Mucosa of stomach (tissue), 1 donor: ENCODE data around the gene UTS2B.

Experiments
- H3K27me3 ChIP-seq: one replicate; pipeline ENCODE4 v1.7.0; 2013; ENCODE audit warnings: mild to moderate bottlenecking, low read length; ENCODE audit not compliant: control insufficient read depth, insufficient read depth
- H3K36me3 ChIP-seq: one replicate; pipeline ENCODE4 v1.7.0; 2013; ENCODE audit warnings: low read length; ENCODE audit not compliant: control insufficient read depth, insufficient read depth
- H3K4me1 ChIP-seq: one replicate; pipeline ENCODE4 v1.7.0; 2013; ENCODE audit warnings: mild to moderate bottlenecking, low read length; ENCODE audit not compliant: control insufficient read depth, insufficient read depth
- H3K4me3 ChIP-seq: one replicate; pipeline ENCODE4 v1.7.0; 2013; ENCODE audit warnings: low read length
- H3K9ac ChIP-seq: one replicate; pipeline ENCODE4 v1.7.0; 2013; ENCODE audit warnings: mild to moderate bottlenecking, low read length, moderate library complexity
- H3K9me3 ChIP-seq: one replicate; pipeline ENCODE4 v1.7.0; 2013; ENCODE audit warnings: mild to moderate bottlenecking, low read length, moderate library complexity; ENCODE audit not compliant: control insufficient read depth
- donor health status: Pancreatic carcinoma.

Gene UTS2B

GRCh38 chr3:191347228-191347627, 16.9 kb upstream of the UTS2B start:
- Histone ChIP-seq H3K4me1 (peaks cover 12% of the 10 kb centered on the region), H3K4me3 (no peak overlapping the region), H3K9me3 (no peaks in the 10 kb centered on the region), H3K36me3 (no peaks in the 10 kb centered on the region), H3K27me3 (no peaks in the 10 kb centered on the region), H3K9ac (no peak overlapping the region)

- Histone ChIP-seq H3K9ac (no peak overlapping the region), H3K9me3 (no peaks in the 10 kb centered on the region), H3K36me3 (no peaks in the 10 kb centered on the region), H3K4me1 (peaks cover 12% of the 10 kb centered on the region), H3K27me3 (no peaks in the 10 kb centered on the region), H3K4me3 (no peak overlapping the region)
Observed at GRCh38 chr3:191345334-191345733, 15.0 kb upstream of the UTS2B start.

GRCh38 chr3:191343913-191344312, 13.6 kb upstream of the UTS2B start:
- Histone ChIP-seq H3K27me3 (no peaks in the 10 kb centered on the region), H3K4me1 (peaks cover 12% of the 10 kb centered on the region), H3K36me3 (no peaks in the 10 kb centered on the region), H3K9ac (no peak overlapping the region), H3K9me3 (no peaks in the 10 kb centered on the region), H3K4me3 (no peak overlapping the region)

GRCh38 chr3:191343115-191343514, 12.8 kb upstream of the UTS2B start:
- H3K4me1 ChIP-seq = peaks cover 12% of the 10 kb centered on the region
- H3K4me3 ChIP-seq = no peak overlapping the region
- no peaks in the 10 kb centered on the region for H3K36me3 ChIP-seq
- H3K27me3 ChIP-seq = no peaks in the 10 kb centered on the region
- H3K9ac ChIP-seq = no peak overlapping the region
- H3K9me3 ChIP-seq = no peaks in the 10 kb centered on the region

DNA sequence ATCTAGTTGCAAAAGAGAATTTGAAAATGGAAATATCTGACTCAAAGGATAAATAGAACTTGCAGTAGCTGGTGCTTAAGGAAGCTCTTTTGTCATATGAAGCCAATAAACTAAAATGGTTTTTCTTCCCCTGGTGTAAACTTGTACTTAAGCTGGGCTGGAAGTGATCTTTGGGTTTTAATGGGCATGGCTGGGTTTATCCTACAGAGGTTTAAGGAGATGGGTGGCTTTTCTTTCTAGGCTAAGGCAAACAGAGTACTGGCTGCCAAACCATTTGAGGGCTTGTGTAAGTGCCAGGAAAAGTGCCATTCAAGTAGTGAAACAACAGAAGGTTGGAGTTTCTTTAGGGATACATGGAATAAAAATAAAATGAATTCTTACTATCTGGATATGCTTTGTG, 12.1 kb upstream of the UTS2B start:
- H3K4me1 ChIP-seq = peaks cover 12% of the 10 kb centered on the region
- H3K9ac ChIP-seq = no peak overlapping the region
- H3K9me3 ChIP-seq = no peaks in the 10 kb centered on the region
- H3K4me3 ChIP-seq = no peak overlapping the region
- no peaks in the 10 kb centered on the region for H3K36me3 ChIP-seq
- no peaks in the 10 kb centered on the region for H3K27me3 ChIP-seq

DNA sequence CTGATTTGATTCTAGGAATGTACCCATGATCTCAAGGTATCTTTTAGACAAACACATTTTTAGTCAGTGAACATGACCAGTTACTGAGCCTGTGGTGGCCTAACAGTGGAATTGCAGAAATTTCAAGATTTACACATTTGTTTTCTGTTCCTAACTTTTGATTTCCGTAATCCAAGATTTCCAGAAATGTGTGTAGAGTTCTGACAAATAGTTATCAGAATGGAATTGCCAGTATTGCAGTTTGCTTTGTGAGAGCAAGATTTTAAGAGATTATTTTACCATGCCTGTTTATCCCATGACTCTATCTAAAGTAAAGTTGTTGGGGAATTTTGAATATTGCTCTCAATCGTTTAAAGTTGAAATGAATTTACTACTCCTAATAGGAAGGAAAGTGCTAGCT, 11.7 kb upstream of the UTS2B start:
- Histone ChIP-seq H3K9ac (no peak overlapping the region), H3K4me3 (no peak overlapping the region), H3K4me1 (peaks cover 12% of the 10 kb centered on the region), H3K27me3 (no peaks in the 10 kb centered on the region), H3K9me3 (no peaks in the 10 kb centered on the region), H3K36me3 (no peaks in the 10 kb centered on the region)

DNA sequence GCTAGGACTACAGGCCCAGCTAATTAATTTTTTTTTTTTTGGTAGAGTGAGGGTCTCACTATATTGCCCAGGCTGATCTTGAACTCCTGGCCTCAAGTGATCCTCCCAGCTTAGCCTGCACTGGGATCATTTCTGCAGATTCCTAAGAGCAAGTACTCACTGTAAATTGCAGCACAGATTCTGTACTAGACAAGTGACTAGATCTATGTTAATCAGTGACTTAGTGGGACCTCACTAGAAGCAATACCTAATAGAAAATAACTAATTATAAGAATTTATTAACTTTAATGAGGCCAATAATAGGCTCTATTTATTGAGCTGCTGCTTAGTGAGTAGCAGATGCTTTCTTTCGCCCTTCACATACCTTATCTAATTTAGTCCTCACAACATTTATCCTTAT, 10.6 kb upstream of the UTS2B start:
- no peak overlapping the region for H3K4me3 ChIP-seq
- no peaks in the 10 kb centered on the region for H3K27me3 ChIP-seq
- H3K9me3 ChIP-seq = no peaks in the 10 kb centered on the region
- no peaks in the 10 kb centered on the region for H3K36me3 ChIP-seq
- no peak overlapping the region for H3K9ac ChIP-seq
- peaks cover 12% of the 10 kb centered on the region for H3K4me1 ChIP-seq

DNA sequence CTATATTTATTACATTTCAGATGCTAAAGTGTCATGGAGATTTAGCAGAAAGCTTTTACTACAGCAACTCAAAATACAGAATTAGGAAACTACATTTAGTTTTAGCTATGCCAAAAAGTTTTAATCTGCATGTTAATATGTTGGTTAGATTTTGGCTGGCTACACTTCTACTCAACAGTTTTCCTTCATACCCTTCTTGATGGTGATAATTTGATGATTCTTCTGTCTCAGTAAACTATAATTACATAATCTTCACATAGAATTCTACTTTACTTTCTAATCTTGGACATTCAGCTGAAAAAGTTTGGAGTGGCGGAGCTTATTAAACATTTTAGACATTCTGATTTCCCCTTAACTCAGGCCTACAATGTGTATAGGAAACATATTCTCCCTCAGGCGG, 10.0 kb upstream of the UTS2B start:
- Histone ChIP-seq H3K4me3 (no peak overlapping the region), H3K9me3 (no peaks in the 10 kb centered on the region), H3K4me1 (peaks cover 12% of the 10 kb centered on the region), H3K27me3 (no peaks in the 10 kb centered on the region), H3K36me3 (no peaks in the 10 kb centered on the region), H3K9ac (no peak overlapping the region)

- no peaks in the 10 kb centered on the region for H3K27me3 ChIP-seq
- peaks cover 12% of the 10 kb centered on the region for H3K4me1 ChIP-seq
Observed at GRCh38 chr3:191339316-191339917, 9.1 kb upstream of the UTS2B start.

GRCh38 chr3:191338177-191338488, 7.8 kb upstream of the UTS2B start:
- no peaks in the 10 kb centered on the region for H3K27me3 ChIP-seq
- no peaks in the 10 kb centered on the region for H3K9me3 ChIP-seq
- no peak overlapping the region for H3K9ac ChIP-seq
- peaks cover 12% of the 10 kb centered on the region for H3K4me1 ChIP-seq
- no peaks in the 10 kb centered on the region for H3K36me3 ChIP-seq
- H3K4me3 ChIP-seq = no peak overlapping the region

More at GRCh38 chr3:191339316-191339917, 9.1 kb upstream of the UTS2B start:
- Histone ChIP-seq H3K9ac (no peak overlapping the region), H3K36me3 (no peaks in the 10 kb centered on the region), H3K9me3 (no peaks in the 10 kb centered on the region), H3K4me3 (no peak overlapping the region)

DNA sequence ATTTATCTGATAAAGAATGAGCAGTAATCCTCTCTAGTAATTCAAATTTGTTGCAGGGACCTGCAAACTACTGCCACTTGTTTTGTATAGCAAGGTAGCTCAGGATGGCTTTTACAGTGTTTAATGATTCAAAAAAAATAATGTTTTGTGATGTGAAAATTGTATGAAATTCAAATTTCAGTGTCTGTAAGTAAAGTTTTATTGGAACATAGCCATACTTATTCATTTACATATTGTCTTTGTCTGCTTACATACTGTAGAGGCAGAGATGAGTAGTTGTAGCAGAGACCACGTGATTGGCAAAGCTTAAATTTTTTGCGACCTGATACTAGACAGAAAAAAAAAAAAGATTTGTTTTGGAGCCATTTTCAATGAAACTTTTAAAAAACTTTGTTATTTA, 6.5 kb upstream of the UTS2B start:
- Histone ChIP-seq H3K36me3 (no peaks in the 10 kb centered on the region), H3K9me3 (no peaks in the 10 kb centered on the region), H3K4me3 (no peak overlapping the region), H3K27me3 (no peaks in the 10 kb centered on the region), H3K4me1 (peaks cover 3% of the 10 kb centered on the region), H3K9ac (no peak overlapping the region)

DNA sequence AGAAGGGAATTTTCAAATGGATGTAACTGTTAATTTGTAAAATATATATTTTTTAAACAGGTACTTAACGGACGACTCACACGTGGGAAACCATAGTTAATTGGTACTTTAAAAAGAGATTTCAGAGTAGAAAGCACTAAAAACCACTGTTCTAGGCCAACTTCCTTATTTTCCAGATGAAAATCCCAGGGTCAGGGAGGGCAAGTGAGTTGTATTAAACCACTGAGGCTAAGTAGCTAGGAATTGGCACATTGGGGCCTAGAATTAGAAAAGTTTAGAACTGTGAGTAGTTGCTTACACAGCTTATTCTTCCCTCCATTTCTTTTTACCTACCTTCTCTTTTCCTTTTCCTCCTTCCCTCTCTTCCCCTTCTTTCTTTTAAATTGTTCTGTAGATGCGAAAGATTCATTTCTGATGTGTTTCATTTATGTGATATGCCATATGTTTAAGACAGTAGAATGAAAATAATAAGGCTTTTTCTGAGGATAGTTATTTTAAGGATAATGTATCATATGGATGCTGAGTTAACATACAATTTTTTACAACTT, 4.1 kb upstream of the UTS2B start:
- no peak overlapping the region for H3K4me3 ChIP-seq
- H3K27me3 ChIP-seq = no peaks in the 10 kb centered on the region
- H3K36me3 ChIP-seq = no peaks in the 10 kb centered on the region
- no peak overlapping the region for H3K9ac ChIP-seq
- no peaks in the 10 kb centered on the region for H3K9me3 ChIP-seq
- H3K4me1 ChIP-seq = peaks cover 14% of the 10 kb centered on the region
